Erythroblast (primary cell): ENCODE measurements around the gene FRMD3.

ENCODE experiments used
- DNase-seq, 2 experiments: peaks; one replicate each; lab custom pipeline; 2025; lab: John Stamatoyannopoulos, UW
- GATA1 ChIP-seq: IDR thresholded peaks from 2 replicates; pipeline ENCODE4 v1.6.1; 2011; ENCODE audit warnings: low read depth, mild to moderate bottlenecking, control low read depth, low read length, moderate library complexity
- POLR2A ChIP-seq: IDR thresholded peaks from 2 replicates; pipeline ENCODE4 v1.6.1; 2011; ENCODE audit warnings: mild to moderate bottlenecking, low read length

The FRMD3 gene

GRCh38 chr9:83198371-83198770, 339.8 kb downstream of the FRMD3 start:
- DNase-seq, result no peak
- no peak for TF ChIP-seq POLR2A
- TF ChIP-seq GATA1, result no peak

DNA sequence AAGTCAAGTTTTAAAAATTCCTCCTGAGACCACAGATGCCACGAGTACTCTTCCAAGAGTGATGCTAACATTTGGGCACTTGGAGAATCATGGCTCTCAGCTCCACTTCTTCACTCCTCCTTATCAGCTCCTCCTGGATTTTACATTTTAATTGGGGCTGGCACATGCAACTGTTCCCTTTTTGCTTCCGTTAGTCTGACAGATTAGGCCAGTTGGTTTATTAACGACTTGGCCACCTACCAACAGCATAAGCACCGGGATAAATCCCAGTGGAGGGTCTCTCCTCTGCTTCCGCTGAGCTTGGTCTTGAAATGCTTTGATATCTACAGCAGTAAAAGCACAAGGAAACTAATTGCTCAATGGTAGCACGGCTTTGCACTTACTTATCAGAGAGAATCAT, 340.6 kb downstream of the FRMD3 start:
- no peak for DNase-seq
- TF ChIP-seq GATA1 (no peak), POLR2A (no peak)

- TF ChIP-seq POLR2A (no peak), GATA1 (no peak)
- no peak for DNase-seq
These were observed 341.3 kb downstream of the FRMD3 start for GRCh38 chr9:83196946-83197345.
